GM19240 (cell line): ENCODE measurements around the gene HIPK3.
"Not testable (repeated sequence)": the region's sequence is repeated elsewhere in the genome, so short reads cannot be mapped to it uniquely, and the experiment has no call there.

Experiments
- DNase-seq: peaks from one replicate; pipeline ENCODE4 v3.0.0; 2011; ENCODE audit warnings: low spot score; ENCODE audit not compliant: insufficient read length

HIPK3 gene

DNA sequence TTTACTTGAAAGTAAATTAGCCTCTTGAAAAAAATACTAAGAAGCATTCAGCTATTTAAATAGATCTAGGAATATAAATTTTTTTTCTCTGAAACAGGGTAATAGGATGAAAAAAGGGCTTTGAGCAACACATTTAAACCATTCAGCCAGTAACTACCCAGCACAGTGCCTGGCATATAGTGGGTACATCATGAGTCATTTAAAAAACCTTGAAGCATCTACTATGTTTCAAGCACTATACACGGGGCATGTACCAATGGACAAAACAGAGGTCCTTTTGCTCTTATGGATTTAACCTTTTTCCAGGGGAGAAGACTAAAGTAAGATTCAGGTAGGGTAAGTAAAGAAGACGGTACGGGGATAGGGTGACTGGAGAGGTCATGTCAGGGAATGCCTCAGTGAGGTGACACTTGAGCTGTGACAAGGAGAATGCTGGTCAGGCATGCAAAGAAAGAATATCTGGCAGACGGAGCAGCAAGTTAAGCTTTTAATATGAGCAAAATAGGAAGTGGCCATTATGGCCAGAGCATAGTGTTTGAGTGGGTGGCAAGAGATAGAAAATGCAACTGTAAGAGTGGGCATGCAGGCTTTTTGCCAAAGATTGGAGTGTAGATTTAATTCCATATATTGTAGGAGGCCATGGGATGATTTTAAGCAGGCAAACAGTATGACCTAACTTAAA is 101.1 kb downstream of the HIPK3 start:
- no peak for DNase-seq

DNA sequence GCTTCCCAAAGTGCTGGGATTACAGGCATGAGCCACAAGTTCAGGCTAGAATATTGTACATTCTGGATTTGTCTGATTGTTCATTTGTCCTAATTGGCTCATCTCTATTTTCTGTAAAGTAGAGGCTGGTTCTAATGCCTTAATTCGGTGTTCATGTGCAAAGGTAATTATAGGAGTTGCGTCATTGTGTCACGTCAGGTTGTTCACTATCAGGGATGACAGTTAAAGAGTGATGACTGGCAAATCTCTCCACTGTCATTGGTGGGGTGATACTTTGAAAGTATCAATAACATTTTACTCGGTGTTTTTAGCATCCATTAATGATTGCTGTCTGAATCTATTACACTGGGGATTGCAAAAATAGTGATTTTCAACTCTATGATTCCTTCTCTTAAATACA is 103.5 kb downstream of the HIPK3 start:
- no peak for DNase-seq

DNA sequence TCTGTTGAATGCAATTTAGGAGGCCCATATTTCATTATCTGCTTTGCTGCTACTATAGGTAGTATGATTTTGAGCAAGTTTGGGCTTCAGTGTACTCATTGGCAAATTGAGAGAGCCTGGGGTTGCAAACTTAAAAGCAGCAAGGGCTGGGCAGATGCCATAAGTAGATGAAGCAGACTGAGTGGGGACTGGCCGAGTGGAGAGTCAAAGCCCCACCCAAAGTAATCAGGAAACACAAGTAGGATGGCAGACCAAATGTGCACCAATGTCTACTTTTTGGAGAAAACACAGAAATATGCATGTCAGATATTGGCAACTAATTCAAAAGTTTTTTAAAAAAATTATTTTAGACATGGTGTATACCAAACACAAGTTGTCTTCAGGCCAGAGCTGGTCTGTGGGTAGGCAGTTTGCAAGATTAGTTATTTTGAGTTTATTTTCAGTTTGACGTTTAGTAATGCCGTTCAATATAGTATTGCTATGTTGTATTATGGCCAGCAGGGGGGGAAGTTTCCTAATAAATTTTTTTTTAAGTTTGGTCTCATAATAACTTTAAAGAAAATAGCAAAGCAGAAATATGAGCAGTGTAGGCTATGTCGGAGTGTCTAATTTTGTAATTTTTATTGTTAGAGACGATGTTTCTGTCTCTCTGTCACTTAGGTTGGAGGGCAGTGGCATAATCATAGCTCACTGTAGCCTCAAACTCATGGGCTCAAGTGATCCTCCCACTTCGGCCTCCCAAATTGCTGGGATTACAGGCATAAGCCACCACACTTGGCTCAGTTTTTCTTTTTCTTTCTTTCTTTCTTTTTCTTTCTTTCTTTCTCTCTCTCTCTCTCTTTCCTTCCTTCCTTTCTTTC is 105.1 kb downstream of the HIPK3 start:
- DNase-seq: no peak

GRCh38 chr11:33366918-33367317 is 109.7 kb downstream of the HIPK3 start:
- no peak for DNase-seq

DNA sequence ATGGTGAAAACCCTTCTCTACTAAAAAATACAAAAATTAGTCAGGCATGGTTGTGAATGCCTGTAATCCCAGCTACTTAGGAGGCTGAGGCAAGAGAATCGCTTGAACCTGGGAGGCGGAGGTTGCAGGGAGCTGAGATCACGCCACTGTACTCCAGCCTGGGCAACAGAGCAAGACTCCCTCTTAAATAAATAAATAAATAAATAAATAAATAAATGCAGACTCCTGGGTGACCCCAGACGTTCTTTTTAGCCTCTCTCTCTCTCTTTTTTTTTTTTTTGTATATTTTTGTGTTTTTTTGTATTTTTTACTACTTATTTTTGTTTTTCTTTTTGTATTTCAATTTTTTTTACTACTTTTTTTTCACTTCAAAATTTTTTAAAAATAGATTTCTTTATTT is 111.3 kb downstream of the HIPK3 start:
- DNase-seq: not testable (repeated sequence)

DNA sequence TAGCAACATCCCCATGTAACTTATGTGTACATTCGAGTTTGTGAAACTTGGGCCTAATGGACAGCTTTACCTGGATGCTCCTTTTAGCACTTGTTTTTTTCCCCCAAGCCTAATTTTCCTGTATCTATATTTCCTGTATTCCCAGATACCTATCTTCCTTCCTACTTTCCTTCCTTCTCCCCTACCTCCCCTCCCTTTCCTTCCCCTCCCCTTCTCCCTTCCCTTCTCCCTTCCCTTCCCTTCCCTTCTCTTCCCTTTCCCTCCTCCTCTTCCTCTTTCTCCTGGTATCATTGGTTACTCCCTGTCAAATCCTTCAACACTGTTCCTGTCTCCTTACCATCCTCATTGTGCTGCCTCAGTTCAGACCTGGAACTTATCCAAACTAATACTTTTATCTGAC is 111.8 kb downstream of the HIPK3 start:
- no peak for DNase-seq

DNA sequence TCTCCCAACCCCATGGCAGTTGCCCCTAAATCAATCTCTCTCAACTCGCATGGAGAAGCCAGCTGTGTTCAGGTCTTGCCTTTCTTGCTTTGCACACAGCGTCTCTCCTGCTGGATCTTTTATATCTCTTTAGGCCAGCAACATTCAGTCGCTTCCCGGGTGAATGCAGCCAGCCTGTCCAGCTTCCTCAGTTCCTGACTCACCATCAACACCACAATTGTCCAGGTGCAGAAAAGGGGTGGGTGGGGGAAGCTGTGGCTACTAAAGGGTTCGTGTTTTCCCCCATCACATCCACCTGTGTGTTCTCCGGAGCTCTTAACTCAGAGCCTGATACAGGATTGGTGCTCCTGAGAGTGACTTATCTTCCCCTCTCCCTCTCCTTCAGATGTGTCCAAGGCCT is 116.5 kb downstream of the HIPK3 start:
- no peak for DNase-seq

GRCh38 chr11:33375236-33375635 is 118.1 kb downstream of the HIPK3 start:
- DNase-seq: no peak

- no peak for DNase-seq
These were observed 118.6 kb downstream of the HIPK3 start, which contains the start of gene KIAA1549L for GRCh38 chr11:33375688-33376311. TSS of gene KIAA1549L (plus strand) at chr11:33376108.

DNA sequence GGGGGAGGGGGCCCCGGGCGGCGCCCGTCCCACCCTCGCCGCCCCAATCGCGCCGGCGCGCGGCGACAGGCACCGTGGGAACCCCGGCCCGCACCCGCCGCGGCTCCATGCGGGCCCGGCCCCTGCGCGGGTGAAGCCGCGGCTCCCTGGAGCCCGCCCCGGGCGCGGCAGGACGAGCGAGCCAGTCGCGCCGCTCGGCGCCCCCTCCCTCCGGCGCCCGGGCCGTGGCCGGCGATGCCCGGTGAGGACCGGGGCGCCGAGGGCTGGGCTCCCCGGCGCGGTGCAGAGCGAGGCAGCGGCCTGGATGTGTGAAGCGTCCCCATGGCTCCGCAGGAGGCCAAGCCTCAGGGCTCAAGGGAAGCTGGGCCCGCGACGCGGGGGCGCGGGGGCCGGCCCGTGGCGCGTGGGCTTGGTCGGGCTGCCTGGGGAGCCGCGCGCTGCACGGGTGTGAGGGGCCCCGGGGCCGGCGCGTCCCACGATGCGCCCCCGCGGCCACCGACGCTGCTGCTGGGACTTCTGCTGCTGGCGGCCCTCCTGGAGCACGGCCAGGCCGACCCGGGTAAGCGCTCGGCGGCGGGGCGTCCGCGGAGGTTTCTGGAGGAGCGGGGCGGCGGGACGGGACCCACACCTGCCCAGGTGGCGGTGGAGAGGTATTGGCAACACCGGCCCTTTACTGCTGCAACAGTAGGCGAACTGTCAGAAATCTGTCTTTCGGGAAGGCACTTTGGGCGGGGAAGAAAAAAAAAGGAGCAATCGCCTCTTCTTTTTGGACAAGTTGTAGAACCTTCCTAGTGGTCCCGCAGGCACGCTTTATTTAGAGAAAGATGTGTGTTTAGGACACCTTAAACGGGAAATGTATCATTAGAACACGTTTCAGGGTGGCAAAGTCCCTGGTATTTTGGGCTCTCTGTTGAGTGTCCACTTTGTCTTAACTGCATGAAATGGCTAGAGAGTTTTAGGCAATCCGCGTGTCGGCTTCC is 119.4 kb downstream of the HIPK3 start:
- no peak for DNase-seq

DNA sequence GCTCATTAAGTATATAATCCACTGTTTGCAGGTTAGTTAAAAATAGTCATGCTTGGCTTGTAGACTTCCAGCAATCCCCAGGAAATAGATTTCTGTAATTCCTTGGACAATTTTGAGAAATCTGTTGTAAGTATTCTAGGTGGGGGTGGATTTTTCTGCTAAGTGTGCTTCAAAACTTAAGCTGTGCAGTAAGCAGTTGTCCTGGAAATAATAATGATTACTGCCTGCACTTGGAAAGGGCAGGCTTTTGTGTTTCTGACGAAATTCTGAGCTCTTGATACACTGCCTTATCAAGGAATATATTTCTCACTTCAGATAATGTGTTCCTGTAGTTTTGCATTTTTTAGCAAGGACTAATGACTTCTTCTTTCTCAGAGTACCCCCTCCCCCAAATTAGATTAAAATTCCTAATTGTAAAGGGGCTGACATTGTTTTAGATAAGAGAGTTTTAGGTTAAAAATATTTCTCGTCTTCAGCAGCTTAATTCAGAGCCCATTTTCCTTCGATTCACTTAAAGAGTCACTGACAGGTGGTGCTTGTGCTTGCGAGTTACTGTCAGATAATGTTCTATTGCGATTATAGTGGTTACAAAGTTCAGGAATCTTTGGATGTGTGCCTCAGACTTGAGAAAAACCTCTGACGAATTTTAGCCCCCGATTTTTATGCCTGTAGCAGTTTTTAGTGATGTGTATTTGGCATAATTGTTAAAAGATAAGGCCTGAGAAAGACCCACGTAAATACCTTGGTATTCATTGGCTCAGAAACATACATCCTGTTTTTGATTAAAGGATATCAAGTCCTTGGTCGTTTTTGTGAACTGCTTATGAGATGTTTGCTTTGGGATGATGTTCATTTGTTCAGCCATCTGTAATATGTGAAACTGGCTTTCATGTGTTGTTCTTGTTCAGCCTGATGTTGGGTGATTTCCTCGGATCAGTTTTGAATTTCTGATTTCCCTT is 120.5 kb downstream of the HIPK3 start:
- no peak for DNase-seq

- no peak for DNase-seq
These were observed 122.8 kb downstream of the HIPK3 start for GRCh38 chr11:33379947-33380346.

DNA sequence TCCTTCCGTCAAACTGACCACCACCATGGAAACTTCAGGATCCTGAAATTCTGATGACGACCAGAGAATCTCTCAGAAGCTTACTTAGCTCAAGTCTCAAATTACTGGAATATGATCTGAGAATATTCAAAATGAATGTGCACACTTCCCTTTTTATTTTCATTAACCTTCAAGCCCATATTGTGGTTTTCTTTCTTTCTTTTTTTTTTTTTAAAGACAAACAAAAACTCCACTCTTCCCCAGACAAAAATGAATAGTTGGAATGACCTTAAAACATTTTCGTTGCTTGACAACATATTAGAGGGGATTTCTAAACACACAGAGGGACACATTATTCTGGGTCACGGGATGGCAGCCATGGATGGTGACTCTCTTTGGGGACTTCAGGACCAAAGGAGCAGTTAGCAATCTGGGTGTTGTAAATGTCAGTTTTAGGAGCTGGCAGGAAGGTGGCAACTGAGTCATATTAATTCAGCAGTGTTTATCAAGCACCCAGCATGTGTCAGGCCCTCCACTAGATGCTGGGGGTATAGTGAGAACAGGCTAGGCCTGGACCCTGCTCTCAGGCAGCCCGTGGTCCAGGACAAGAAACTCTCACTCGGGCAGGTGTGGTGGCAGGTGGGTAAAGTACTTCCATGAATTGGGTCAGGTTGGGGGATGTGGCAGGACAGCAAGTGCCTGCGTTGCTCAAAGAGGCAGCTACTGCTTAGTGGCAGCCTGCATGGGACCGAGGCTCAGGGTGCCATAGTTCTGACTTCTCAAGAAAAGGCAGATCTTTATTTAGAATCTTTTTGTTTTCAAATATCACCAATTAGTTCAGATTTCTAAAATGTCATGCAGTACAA is 126.1 kb downstream of the HIPK3 start:
- DNase-seq: no peak

DNA sequence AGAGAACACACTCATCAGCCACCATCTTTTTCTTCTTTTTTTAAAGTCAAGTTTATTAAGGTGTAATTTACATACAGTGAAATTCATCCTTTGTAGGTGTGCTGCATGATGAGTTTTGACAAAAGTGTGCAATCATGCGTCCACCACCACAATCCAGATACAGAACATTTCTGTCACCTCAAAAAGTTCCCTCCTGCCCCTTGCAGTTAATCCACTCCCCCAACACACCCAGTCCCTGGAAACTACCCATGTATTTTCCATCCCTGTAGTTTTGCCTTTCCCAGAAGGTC is 126.7 kb downstream of the HIPK3 start:
- no peak for DNase-seq

DNA sequence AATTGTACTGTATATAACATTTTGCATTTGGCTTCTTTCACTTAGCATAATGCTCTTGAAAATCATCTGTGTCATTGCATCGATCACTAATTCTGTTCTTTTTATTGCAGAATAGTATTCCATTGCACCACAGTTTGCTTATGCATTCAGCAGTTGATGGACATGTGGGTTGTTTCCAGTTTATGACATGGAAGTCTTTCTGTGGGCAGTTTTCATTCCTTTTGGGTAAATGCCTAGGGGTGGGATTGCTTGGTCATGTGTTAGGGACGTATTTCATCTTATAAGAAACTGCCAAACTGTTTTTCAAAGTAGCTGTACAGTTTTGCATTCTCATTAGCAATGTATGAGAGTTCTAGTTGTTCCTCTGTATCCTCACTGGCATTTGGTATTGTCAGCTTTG is 127.0 kb downstream of the HIPK3 start:
- no peak for DNase-seq

- DNase-seq: no peak
These were observed 130.4 kb downstream of the HIPK3 start for GRCh38 chr11:33387581-33387980.

DNA sequence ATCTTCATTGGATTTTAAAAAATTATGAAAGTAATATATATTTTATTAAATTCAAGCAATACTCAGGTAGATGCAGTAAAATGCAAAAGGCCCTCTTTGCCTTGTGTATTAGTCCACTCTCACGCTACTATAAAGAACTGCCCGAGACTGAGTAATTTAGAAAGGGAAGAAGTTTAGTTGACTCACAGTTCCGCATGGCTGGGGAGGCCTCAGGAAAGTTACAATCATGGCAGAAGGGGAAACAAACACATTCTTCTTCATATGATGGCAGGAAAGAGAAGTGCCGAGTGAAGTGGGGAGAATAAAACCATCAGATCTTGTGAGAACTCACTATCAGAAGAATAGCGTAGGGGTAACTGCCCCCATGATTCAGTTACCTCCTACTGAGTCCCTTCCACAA is 130.8 kb downstream of the HIPK3 start:
- DNase-seq: no peak

DNA sequence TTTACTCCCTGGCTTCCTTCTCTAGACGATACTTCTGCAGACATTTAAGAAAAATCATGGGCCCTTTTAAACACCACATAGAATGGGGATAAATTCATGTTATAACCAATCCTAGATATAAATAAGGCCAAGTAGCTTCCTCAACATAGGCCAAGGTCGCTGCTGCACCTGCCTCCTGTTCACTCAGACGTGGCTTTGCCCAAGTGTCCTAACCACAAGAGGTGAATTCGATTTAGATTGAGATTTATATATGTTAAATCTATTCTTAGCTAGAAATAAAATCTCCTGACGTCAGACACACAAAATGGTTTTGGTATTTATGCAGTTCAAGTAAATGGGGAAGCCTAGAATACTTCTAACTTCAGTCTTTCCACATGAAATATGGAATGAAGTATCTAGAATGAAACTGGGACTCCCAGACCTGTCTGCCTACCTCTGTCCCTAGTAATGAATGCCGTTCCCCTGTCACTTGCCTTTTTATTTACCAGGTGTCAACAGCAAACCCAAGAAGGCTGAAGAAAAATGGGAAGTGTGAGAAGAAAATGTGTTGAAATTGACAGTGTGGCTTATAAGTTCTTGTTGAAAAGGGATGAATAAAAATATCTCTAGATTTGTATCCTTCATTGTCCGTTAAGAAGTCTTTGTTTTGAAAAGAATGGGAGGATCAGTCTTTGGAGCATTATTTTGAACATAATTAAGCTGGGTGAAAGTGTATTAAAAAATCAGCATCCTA is 131.8 kb downstream of the HIPK3 start:
- no peak for DNase-seq

GRCh38 chr11:33389635-33390034 is 132.5 kb downstream of the HIPK3 start:
- DNase-seq: peak; percentile 29
